Measurements from ENCODE around the gene SLC9A2.
A peak's percentile ranks its signal among the peaks of the same experiment; 100 is the strongest.

Gene SLC9A2

GRCh38 chr2:102620332-102620731 lies 979 bp downstream of the SLC9A2 start:
- DNase-seq (ENCODE audit: low read depth in 2 of 2) = no peak

GRCh38 chr2:102621630-102622029 lies 2.3 kb downstream of the SLC9A2 start:
- DNase-seq (ENCODE audit: low read depth in 2 of 2) = no peak

- DNase-seq (ENCODE audit: low read depth in 2 of 2) = no peak
Measured at GRCh38 chr2:102622646-102623045, 3.3 kb downstream of the SLC9A2 start.

GRCh38 chr2:102630458-102630857 lies 11.1 kb downstream of the SLC9A2 start:
- DNase-seq (ENCODE audit: low read depth in 2 of 2) = no peak

- no peak for DNase-seq (ENCODE audit: low read depth in 2 of 2)
Measured at GRCh38 chr2:102632380-102633175, 13.2 kb downstream of the SLC9A2 start.

- no peak for DNase-seq (ENCODE audit: low read depth in 2 of 2)
Measured at GRCh38 chr2:102634831-102635241, 15.5 kb downstream of the SLC9A2 start.

- no peak for DNase-seq (ENCODE audit: low read depth in 2 of 2)
Measured at GRCh38 chr2:102635317-102635716, 16.0 kb downstream of the SLC9A2 start.

GRCh38 chr2:102636283-102636907 lies 17.0 kb downstream of the SLC9A2 start:
- no peak for DNase-seq (ENCODE audit: low read depth in 2 of 2)

GRCh38 chr2:102637358-102637757 lies 18.0 kb downstream of the SLC9A2 start:
- no peak for DNase-seq (ENCODE audit: low read depth in 2 of 2)

- no peak for DNase-seq (ENCODE audit: low read depth in 2 of 2)
Measured at GRCh38 chr2:102639429-102639828, 20.1 kb downstream of the SLC9A2 start.

GRCh38 chr2:102652126-102652525 lies 32.8 kb downstream of the SLC9A2 start:
- DNase-seq (ENCODE audit: low read depth in 2 of 2) = no peak

GRCh38 chr2:102657770-102658169 lies 38.4 kb downstream of the SLC9A2 start:
- peak; percentile 2 to 22 for DNase-seq (ENCODE audit: low read depth in 2 of 2)

- DNase-seq (ENCODE audit: low read depth in 2 of 2) = no peak
Measured at GRCh38 chr2:102660070-102660469, 40.7 kb downstream of the SLC9A2 start.

- DNase-seq (ENCODE audit: low read depth in 2 of 2) = no peak
Measured at GRCh38 chr2:102660574-102660973, 41.2 kb downstream of the SLC9A2 start.

GRCh38 chr2:102661846-102662245 lies 42.5 kb downstream of the SLC9A2 start:
- no peak for DNase-seq (ENCODE audit: low read depth in 2 of 2)

- DNase-seq (ENCODE audit: low read depth in 2 of 2) = no peak
Measured at GRCh38 chr2:102662833-102663232, 43.5 kb downstream of the SLC9A2 start.

- DNase-seq (ENCODE audit: low read depth in 2 of 2) = no peak
Measured at GRCh38 chr2:102663381-102663780, 44.0 kb downstream of the SLC9A2 start.

- peak; percentile 35 to 39 for DNase-seq (ENCODE audit: low read depth in 2 of 2)
Measured at GRCh38 chr2:102664471-102664909, 45.1 kb downstream of the SLC9A2 start.

GRCh38 chr2:102667072-102667471 lies 47.7 kb downstream of the SLC9A2 start:
- DNase-seq (ENCODE audit: low read depth in 2 of 2) = no peak

- DNase-seq (ENCODE audit: low read depth in 2 of 2) = no peak
Measured at GRCh38 chr2:102668171-102668570, 48.8 kb downstream of the SLC9A2 start.

GRCh38 chr2:102669401-102669800 lies 50.0 kb downstream of the SLC9A2 start:
- DNase-seq (ENCODE audit: low read depth in 2 of 2) = no peak

GRCh38 chr2:102672107-102672776 lies 52.9 kb downstream of the SLC9A2 start:
- DNase-seq (ENCODE audit: low read depth in 2 of 2) = no peak

GRCh38 chr2:102674370-102674769 lies 55.0 kb downstream of the SLC9A2 start:
- no peak for DNase-seq (ENCODE audit: low read depth in 2 of 2)
